Muscle of leg (tissue), 11 donors: Measurements from ENCODE around the gene HSP90AB1. TPM values are rescaled to one million over a fixed set of nuclear protein-coding genes. Genes with fewer than 3 reads are reported as not detected.
A peak's percentile ranks its signal among the peaks of the same experiment; 100 is the strongest.

Experiments
- DNase-seq: peaks from one replicate; pipeline ENCODE4 v3.0.0; 2013
- H3K27ac ChIP-seq: one replicate; pipeline ENCODE4 v1.5.1; 2013; ENCODE audit warnings: mild to moderate bottlenecking, low read length, control low read depth
- H3K27me3 ChIP-seq: one replicate; pipeline ENCODE4 v1.6.1; 2013; ENCODE audit warnings: low read length; ENCODE audit not compliant: control insufficient read depth, insufficient read depth
- H3K36me3 ChIP-seq: one replicate; pipeline ENCODE4 v1.6.1; 2013; ENCODE audit warnings: low read length; ENCODE audit not compliant: control insufficient read depth, insufficient read depth
- H3K4me1 ChIP-seq: one replicate; pipeline ENCODE4 v1.6.1; 2013; ENCODE audit warnings: low read length; ENCODE audit not compliant: control insufficient read depth, insufficient read depth
- H3K4me3 ChIP-seq: one replicate; pipeline ENCODE4 v1.5.1; 2013; ENCODE audit warnings: low read length, control low read depth
- H3K9me3 ChIP-seq: replicated peaks from 2 replicates; pipeline ENCODE4 v1.6.1; 2013; ENCODE audit warnings: low read depth, low read length; ENCODE audit not compliant: control insufficient read depth
- WGBS: methylation state at CpG from one replicate; pipeline ENCODE4 v1.1.5; 2013; ENCODE audit warnings: missing lambda C conversion rate; ENCODE audit not compliant: insufficient coverage; 5-methylcytosine and 5-hydroxymethylcytosine counted together
- polyA plus RNA-seq, 8 donors: library from polyadenylated mRNA; unstranded; fragments of 120-200 nt; gene quantifications; one replicate each; pipeline versions ENCODE4 v1.2.1 to v1.2.3, GENCODE V29; 2013; ENCODE audit warnings: inconsistent platforms in 1 of 8, low replicate concordance in 1 of 8; ENCODE audit not compliant: insufficient read length in 8 of 8, insufficient read depth in 1 of 8
- total RNA-seq: library from RNA; stranded (reverse); fragments of 120-200 nt; gene quantifications from one replicate; pipeline ENCODE4 v1.2.4, GENCODE V29; 2013

The HSP90AB1 gene
- total and polyA plus RNA-seq, 9 donors: 842 to 1,095 (median 1,010) TPM

DNA sequence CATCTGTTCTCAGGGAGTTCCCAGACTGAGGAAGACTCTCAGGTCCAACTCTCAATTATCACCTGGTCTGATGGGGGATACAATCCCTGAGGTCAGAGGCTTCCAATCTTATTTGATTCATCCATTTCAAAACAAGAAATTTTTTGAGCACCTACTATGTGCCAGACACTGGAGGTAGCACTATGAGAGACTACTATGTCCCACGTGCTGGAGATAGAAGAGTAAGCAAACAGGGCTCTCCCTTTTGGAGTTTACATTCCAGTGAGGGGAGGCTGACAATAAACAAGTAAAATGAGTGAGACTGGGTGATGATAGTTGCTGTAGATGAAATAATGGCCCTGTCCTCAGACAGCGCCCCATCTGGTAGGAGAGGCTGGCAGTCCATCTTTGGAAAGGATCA lies 39.8 kb downstream of the HSP90AB1 start:
- Histone ChIP-seq H3K27me3 (peaks cover 28% of the 10 kb centered on the region), H3K9me3 (no peaks in the 10 kb centered on the region), H3K4me3 (no peak overlapping the region), H3K36me3 (no peaks in the 10 kb centered on the region), H3K27ac (no peak overlapping the region), H3K4me1 (peaks cover 2% of the 10 kb centered on the region)
- DNase-seq: no peak
- 0% methylated on average over 1 of the region's 2 CpGs for WGBS

DNA sequence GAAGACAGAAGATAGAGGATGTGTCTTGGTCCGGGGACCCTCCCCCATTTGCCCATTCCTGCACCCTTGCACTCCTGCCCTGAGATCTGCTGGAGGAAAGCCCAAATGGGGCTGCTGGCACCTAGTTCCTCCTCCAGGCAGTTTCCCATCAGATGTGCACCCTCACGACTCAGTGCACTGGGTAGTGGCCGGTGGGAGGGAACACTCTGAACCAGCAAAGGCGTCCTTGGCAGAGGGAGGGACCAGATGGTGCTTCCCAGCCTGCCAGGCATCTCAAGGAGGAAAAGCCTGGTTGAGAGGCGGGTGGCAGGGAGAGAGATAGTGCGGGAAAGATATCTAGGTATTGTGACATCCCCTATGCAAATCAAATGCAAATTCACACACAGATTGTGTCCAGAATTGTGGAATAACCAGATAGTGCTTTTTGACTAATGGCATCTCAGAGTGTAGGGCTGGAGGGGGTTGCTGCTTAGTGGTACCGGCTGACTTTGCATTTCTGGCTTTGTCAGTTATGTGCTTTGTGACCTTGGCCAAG lies 42.9 kb downstream of the HSP90AB1 start:
- Histone ChIP-seq H3K27ac (no peak overlapping the region), H3K4me1 (peaks cover 4% of the 10 kb centered on the region), H3K4me3 (no peak overlapping the region), H3K36me3 (no peaks in the 10 kb centered on the region), H3K27me3 (peaks cover 40% of the 10 kb centered on the region), H3K9me3 (no peaks in the 10 kb centered on the region)
- no peak for DNase-seq
- 66% methylated on average over 3 of the region's 7 CpGs for WGBS

DNA sequence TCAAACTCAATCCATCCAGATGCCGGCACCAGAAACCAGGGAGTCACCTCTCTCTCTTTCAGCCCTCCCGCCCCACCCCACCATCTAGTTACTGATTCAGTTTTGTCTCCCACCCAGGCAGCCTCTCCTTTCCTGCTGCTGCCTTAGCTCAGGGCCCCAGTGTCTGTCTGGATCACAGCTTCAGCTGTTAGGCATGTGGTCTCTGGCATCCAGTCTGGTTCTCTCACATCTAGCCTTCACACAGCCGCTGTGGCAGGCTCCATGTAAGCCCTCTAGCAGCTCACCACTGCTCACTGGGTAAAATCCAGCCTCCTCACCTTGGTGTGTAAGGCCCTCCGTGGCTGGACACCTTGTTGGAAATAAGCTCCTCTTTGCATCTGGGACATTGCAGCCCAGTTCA lies 44.9 kb downstream of the HSP90AB1 start:
- no peak for DNase-seq
- Histone ChIP-seq H3K27ac (no peak overlapping the region), H3K27me3 (peaks cover 57% of the 10 kb centered on the region), H3K36me3 (no peaks in the 10 kb centered on the region), H3K4me3 (no peak overlapping the region), H3K9me3 (no peaks in the 10 kb centered on the region), H3K4me1 (peaks cover 16% of the 10 kb centered on the region)
- 45% methylated on average over 4 of the region's 4 CpGs for WGBS

DNA sequence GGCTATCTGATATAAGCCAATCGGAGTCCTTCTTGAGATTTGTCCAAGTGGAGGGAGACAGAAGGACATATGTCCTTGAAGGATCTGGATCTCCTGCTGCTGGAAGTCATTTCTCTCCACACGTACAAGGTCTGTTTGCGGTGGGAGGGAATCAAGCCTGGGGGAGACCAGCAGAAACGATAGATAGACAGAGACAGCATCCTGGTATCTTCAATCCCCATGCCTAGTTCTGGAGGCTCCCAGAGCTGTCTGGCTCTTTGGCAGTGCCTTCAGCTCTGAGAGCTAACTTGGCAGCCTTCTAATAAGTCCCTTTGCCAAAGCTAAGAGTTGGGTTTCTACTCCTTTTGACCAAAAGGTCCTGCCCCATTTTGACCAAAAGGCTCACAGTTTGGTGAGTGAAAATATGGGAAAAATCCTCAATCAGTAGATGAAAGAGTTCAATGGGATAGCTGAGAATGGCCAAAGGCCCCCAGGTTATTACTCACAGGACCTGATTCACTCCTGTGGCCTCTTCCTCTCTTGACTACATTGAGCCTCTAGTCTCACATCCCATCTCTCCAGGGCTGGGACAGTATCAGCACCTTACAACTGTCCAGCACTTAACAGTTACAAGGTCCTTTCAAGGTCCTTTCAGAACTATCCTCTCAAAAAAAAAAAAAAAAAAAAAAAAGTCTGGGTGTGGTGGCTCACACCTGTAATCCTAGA lies 45.9 kb downstream of the HSP90AB1 start:
- no peak for DNase-seq
- Histone ChIP-seq H3K9me3 (no peaks in the 10 kb centered on the region), H3K4me3 (no peak overlapping the region), H3K27ac (no peak overlapping the region), H3K27me3 (peaks cover 58% of the 10 kb centered on the region), H3K4me1 (peaks cover 24% of the 10 kb centered on the region), H3K36me3 (no peaks in the 10 kb centered on the region)
- WGBS: 92% methylated on average over 3 of the region's 4 CpGs

DNA sequence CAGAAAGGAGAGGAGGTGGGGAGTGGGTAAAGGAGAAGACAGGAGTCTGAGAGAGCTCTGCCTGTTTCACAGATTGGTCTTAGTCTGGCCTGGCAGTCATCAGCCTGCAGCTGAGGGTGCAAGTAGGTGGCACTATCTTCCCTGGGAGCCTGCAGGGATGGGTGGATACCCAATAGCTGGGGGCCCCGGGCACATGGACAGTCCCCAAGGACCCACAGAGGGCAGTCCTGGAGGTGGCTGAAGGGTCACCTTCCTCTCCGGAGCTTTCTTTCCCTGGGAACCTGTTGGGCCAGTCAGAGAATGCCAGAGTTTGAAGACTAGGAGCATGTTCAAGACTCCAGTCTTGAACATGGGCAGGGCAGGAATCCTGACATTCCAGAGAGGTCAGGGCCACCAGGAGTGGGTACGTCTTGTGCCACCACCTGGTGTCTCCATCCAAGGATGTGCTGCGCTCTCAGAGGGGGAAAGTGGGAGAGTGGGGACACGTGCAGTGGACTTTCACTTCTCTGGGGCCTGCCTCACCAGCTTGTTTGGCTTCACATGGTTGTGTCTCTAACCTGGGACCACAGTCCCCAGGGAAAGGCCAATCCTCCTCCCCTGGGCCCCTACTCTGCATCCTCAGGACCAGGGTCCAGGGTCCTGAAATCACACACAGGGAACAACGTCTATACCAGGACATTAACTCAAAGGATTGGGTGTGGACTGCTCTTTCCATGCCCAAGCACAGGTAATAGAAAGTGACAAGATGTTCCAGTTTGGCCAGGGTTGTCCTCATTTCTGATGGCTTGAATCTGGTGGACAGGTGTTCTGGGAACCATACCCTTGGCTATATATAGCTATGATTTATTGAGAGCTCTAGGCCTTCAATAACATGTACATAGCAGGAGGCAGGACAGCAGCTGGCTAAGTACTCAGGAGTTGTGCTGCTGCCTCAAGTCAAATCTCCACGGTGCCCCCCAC lies 48.2 kb downstream of the HSP90AB1 start:
- H3K9me3 ChIP-seq: no peaks in the 10 kb centered on the region
- WGBS: 76% methylated on average over 2 of the region's 7 CpGs
- DNase-seq: no peak
- H3K4me1 ChIP-seq: peaks cover 27% of the 10 kb centered on the region
- peaks cover under 1% of the 10 kb centered on the region for H3K36me3 ChIP-seq
- peaks cover 63% of the 10 kb centered on the region for H3K27me3 ChIP-seq
- no peak overlapping the region for H3K4me3 ChIP-seq
- no peak overlapping the region for H3K27ac ChIP-seq

DNA sequence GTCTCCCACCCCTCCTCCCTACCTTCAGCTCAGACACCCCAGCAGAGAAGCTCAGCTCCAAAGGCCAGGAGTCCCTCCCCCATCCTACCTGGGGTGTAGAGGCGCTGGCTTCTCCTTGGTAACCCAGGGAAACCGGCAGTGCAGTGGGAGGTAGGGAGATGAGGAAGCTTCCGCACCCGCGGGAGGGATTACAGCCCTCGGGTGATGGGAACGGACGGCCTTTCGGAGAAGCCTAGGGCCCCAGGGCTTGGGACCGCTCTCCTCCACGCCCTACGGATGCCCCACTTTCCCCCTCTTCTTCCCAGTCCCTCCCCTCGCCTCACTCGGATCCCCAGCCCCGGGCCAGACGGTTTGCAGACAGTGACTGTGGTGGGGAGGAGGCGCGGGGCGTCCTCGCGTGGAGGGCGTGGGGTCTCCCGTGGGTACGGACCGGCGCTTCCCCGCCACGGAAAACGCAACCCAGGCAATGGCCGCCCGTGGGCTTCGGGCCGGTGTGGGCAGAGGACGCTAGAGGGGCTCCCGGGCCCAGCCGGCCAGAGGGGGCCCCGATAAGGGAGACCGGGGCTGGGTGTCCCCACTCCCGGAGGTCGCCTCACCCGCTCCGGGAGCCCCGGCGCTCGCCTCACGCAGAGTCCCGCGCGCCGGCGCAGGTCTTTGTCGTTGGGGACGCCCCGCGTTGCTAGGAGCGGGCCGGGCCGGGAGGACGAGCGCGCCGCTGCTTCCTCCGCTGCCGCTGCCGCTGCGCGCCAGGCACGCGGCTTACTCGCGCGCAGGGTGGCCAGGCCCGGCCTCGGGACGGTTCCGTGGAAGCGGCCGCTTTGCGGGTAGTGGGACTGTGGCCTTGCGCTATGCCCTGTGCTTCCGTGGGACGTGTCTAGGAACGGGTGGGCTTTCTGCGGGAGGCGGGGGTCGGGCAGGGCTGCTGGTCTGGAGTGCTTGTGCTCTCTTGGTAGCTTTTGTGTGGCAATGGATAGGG lies 50.5 kb downstream of the HSP90AB1 start:
- WGBS: under 1% methylated on average over 72 of the region's 86 CpGs
- peak overlapping the region; percentile 35 for H3K4me3 ChIP-seq
- no peaks in the 10 kb centered on the region for H3K9me3 ChIP-seq
- DNase-seq: peak; percentile 55
- H3K27me3 ChIP-seq: peaks cover 48% of the 10 kb centered on the region
- peaks cover 22% of the 10 kb centered on the region for H3K36me3 ChIP-seq
- H3K4me1 ChIP-seq: peaks cover 25% of the 10 kb centered on the region
- no peak overlapping the region for H3K27ac ChIP-seq

DNA sequence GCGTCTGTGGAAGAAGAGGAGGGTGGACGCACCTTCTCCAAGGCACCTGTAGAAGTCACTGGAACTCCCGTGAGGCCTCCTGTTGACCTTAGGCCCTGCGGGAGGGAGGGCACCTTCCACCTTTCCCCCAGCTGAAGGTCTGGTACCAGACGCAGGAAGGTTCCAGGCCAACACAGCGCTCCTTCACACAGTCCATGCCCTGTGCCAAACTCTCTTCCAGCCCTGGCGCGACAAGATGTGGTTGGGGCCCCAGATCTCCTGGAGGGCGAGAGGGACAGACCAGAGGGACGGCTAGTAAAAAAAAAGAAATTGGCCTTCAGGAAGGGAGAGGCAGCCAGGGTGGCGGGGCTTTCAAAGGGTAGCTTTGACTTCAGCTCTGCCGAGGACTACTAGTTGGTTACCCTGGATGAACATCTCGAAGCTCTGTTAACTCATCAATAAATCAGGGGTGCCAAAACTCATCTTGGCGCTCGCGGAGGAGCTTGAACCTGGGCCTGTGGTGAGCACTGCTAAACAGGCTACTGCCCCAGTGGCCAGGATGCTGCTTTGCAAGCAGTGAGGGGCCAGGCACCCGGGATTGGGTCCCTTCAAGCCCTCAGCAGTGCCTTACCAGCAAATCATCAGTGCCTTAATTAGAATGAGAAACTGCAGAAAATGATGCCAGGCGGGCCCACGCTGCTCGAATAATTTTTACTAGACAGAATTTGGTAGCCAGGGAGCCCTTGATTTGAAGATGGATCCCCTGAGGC lies 51.3 kb downstream of the HSP90AB1 start:
- H3K27ac ChIP-seq: no peak overlapping the region
- DNase-seq: no peak
- H3K36me3 ChIP-seq: peaks cover 31% of the 10 kb centered on the region
- H3K4me3 ChIP-seq: peak overlapping the region; percentile 17
- H3K4me1 ChIP-seq: peaks cover 25% of the 10 kb centered on the region
- peaks cover 46% of the 10 kb centered on the region for H3K27me3 ChIP-seq
- H3K9me3 ChIP-seq: no peaks in the 10 kb centered on the region
- 33% methylated on average over 16 of the region's 20 CpGs for WGBS

DNA sequence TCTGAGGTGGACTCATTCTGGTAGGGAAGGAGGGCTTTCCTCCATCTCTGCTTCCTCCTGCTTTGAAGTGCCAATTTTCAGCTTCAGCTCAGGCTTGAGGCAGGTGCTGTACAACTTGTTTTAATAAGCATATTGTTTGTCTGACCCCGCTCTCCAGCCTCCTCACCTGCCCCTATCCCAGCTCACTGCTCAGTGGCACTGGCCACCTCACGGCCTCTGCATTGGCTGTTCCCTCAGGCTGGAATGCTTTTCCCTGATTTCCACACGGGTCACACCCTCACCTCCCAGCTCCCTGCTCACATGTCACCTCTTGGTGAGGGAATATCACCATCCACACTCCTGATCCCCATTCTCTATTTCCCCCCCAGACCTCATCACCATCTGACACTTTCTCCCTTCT lies 52.0 kb downstream of the HSP90AB1 start:
- peaks cover 37% of the 10 kb centered on the region for H3K36me3 ChIP-seq
- H3K27me3 ChIP-seq: peaks cover 43% of the 10 kb centered on the region
- no peaks in the 10 kb centered on the region for H3K9me3 ChIP-seq
- H3K4me3 ChIP-seq: no peak overlapping the region
- peaks cover 25% of the 10 kb centered on the region for H3K4me1 ChIP-seq
- WGBS: 81% methylated on average over 3 of the region's 3 CpGs
- DNase-seq: no peak
- H3K27ac ChIP-seq: no peak overlapping the region

DNA sequence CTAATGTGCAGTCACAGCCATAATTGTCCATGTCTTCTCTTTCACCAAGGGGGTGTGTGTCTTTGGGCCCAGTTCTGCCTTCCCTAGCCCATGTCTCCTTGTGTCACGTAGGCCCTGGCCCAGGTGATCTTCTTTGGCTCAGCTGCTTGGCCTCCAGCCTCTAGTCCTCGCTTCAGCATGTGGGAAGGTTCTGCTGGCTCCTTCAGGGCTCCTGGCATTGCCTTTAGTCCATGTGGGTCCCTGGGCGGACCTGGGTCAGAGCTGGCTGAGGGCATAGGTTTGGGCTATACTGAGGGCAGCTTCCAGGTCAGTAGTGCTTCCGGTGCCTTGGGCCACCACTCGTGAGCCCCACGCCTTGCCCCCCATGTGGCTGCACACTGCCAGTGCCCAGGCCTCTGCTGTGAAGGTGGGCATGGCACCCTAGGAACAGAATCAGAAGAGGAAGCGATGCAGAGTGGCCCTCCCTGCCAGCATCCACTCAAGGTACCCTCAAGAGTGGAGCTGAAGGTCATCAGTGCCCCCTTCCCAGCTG lies 53.5 kb downstream of the HSP90AB1 start:
- no peak for DNase-seq
- WGBS: 77% methylated on average over 6 of the region's 7 CpGs
- peaks cover 52% of the 10 kb centered on the region for H3K36me3 ChIP-seq

More for the DNA sequence above, 53.5 kb downstream of the HSP90AB1 start:
- Histone ChIP-seq H3K27ac (no peak overlapping the region), H3K27me3 (peaks cover 36% of the 10 kb centered on the region), H3K4me1 (peaks cover 20% of the 10 kb centered on the region), H3K9me3 (no peaks in the 10 kb centered on the region), H3K4me3 (no peak overlapping the region)
